ENCODE results near the gene ARMS2. TPM values are rescaled to one million over a fixed set of nuclear protein-coding genes. Genes with fewer than 3 reads are reported as not detected.

Gene ARMS2
- total and polyA plus RNA-seq, 9 donors, result not detected

DNA sequence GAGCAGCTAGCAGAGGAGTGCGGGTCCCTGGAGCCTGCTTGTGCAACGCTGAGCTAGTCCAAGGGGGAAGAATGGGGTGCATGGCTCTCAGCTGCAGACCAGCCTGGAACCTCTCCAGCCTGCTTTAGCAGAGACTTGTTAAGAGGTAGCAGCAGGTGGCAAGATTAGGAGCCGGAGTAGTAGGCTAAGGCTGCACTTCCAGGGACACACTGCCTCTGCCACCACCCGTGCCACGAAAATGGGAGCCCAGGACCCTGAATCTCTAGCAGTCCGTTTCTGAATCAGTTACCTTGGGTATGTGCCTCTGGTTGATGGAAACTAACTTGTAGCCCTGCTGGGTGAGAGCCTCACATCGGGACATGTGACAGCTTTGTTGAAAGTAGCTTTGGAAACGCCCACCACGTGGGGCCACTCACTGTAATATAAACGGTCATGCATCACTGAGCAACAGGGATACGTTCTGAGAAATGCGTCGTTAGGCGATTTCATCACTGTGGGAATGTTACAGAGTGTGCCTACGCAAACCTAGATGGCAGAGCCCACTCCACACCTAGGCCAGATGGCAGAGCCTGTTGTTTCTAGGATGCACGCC lies 32.8 kb downstream of the ARMS2 start:
- DNase-seq, result peak in 1 of 5 donors; percentile 11
- Histone ChIP-seq H3K27me3 (no peaks in the 10 kb centered on the region), H3K9me3 (no peaks in the 10 kb centered on the region), H3K36me3 (no peaks in the 10 kb centered on the region), H3K4me3 (no peak overlapping the region), H3K27ac (no peak overlapping the region), H3K4me1 (ENCODE audit: insufficient read depth) (peaks cover 32% of the 10 kb centered on the region)
- intact Hi-C loops (cut with DNase I), result no loop called here
- TF ChIP-seq, protein P1, sequence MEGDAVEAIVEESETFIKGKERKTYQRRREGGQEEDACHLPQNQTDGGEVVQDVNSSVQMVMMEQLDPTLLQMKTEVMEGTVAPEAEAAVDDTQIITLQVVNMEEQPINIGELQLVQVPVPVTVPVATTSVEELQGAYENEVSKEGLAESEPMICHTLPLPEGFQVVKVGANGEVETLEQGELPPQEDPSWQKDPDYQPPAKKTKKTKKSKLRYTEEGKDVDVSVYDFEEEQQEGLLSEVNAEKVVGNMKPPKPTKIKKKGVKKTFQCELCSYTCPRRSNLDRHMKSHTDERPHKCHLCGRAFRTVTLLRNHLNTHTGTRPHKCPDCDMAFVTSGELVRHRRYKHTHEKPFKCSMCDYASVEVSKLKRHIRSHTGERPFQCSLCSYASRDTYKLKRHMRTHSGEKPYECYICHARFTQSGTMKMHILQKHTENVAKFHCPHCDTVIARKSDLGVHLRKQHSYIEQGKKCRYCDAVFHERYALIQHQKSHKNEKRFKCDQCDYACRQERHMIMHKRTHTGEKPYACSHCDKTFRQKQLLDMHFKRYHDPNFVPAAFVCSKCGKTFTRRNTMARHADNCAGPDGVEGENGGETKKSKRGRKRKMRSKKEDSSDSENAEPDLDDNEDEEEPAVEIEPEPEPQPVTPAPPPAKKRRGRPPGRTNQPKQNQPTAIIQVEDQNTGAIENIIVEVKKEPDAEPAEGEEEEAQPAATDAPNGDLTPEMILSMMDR (IDR thresholded peaks at IDR 0.05), result no peak
- no peak for TF ChIP-seq EP300 (IDR thresholded peaks at IDR 0.05)
- no peak for TF ChIP-seq POLR2A (IDR thresholded peaks at IDR 0.05)
- 79 to 81% (median 80%) methylated on average over 16 of the region's 16 CpGs for WGBS, 3 donors

DNA sequence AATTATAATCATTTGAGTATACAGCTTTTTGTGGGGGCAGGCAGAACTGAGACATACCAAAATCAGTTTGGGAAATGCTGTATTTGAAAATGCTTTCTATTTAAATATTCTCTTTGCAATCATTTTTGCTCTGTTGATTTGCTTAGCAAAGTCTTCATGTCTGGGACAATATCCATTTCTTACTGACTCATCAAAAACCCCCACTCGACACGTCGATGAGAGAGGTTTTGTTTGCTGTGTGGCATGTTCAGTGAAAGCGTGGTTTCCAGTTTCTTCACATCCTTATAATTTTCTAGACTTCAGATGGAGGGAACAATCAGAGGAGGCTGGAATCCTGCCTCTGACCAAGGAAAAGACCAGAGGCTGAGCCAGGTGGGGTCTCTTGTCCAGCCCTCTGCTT lies 35.8 kb downstream of the ARMS2 start:
- intact Hi-C loops (cut with DNase I), result no loop called here
- TF ChIP-seq, protein P1 (IDR thresholded peaks at IDR 0.05), result no peak
- no peak for TF ChIP-seq EP300 (IDR thresholded peaks at IDR 0.05)
- TF ChIP-seq POLR2A (IDR thresholded peaks at IDR 0.05), result no peak
- Histone ChIP-seq H3K4me1 (ENCODE audit: insufficient read depth) (peaks cover 29% of the 10 kb centered on the region), H3K9me3 (no peaks in the 10 kb centered on the region), H3K36me3 (no peaks in the 10 kb centered on the region), H3K27ac (peak overlapping the region in 1 of 2 donors; percentile 55), H3K4me3 (no peak overlapping the region), H3K27me3 (no peaks in the 10 kb centered on the region)
- WGBS, 3 donors, result 35 to 46% (median 38%) methylated on average over 4 of the region's 4 CpGs
- no peak for DNase-seq

DNA sequence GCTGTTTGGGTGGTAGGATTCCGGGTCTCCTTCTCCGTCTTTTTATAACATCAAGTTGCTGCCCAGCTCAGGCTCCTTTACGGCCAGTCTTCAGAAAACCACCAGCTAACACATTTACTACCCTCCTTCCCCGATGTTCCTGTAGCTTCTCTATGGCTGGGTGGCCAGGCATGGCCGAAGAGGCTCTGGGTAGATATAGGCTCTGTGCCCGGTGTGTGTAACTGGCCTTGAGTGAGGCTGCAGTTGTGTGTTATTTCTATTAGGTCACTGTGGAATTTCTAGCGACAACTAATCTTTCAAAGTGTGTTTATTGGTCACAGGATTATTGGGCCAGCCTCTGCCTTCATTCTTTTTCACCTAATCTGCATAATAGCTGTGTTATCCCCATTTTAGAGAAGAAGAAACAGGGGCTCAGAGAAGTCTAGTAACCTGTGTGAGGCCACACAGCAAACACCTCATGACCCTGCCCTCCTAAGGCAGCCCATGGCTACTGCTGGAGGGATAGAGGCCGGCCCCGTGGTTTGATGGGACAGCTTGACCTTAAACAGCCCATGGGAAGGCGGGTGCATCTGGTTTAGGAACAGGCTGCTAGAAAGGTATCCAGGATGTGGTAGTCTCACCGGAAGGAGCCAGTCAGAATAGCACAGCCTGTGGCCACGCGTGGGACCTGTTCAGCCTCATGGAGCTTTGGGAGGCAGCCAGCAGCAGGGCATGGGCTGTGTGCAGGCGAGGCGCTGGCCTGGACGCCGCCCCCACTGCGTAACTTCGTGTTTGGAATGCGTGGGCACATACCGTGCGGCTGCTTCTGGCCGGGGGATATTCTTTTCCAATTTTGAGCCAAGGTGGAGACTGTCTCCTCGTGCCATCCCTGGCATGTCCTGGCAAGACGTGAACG lies 36.6 kb downstream of the ARMS2 start:
- intact Hi-C loops (cut with DNase I), result no loop called here
- Histone ChIP-seq H3K4me1 (ENCODE audit: insufficient read depth) (peaks cover 23% of the 10 kb centered on the region), H3K27ac (peak overlapping the region in 1 of 2 donors; percentile 55), H3K4me3 (no peak overlapping the region), H3K27me3 (no peaks in the 10 kb centered on the region), H3K36me3 (no peaks in the 10 kb centered on the region), H3K9me3 (no peaks in the 10 kb centered on the region)
- TF ChIP-seq POLR2A (IDR thresholded peaks at IDR 0.05), result no peak
- no peak for TF ChIP-seq EP300 (IDR thresholded peaks at IDR 0.05)
- TF ChIP-seq, protein P1 (IDR thresholded peaks at IDR 0.05), result no peak
- peak; percentile 46 to 79 (median 68) for DNase-seq
- 20 to 31% (median 29%) methylated on average over 26 of the region's 26 CpGs for WGBS, 3 donors

DNA sequence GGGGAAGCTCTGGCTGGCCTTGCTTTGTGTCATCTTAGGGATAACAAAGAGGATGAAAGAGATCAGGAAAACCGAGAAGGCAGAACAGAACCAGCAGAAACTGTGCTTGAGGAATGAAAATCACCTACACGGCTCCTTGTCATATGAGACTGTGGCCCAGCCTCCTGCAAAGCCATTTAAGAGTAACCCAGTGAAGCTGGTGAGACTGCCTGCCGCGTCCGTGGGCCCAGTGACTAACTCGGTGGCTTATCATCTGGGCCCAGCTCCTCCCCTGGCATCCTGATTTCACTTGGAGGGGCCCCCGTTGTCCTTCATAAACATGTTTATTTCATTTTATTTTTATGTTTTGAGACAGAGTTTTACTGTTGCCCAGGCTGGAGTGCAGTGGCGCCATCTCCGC lies 37.6 kb downstream of the ARMS2 start:
- H3K9me3 ChIP-seq, result no peaks in the 10 kb centered on the region
- DNase-seq, result no peak

More for the DNA sequence above, 37.6 kb downstream of the ARMS2 start:
- H3K4me1 ChIP-seq (ENCODE audit: insufficient read depth), result peaks cover 18% of the 10 kb centered on the region
- peak overlapping the region in 1 of 2 donors; percentile 55 for H3K27ac ChIP-seq
- intact Hi-C loops (cut with DNase I), result no loop called here
- H3K27me3 ChIP-seq, result no peaks in the 10 kb centered on the region
- TF ChIP-seq, protein P1 (IDR thresholded peaks at IDR 0.05), result no peak
- no peak for TF ChIP-seq POLR2A (IDR thresholded peaks at IDR 0.05)
- TF ChIP-seq EP300 (IDR thresholded peaks at IDR 0.05), result no peak
- H3K4me3 ChIP-seq, result no peak overlapping the region
- no peaks in the 10 kb centered on the region for H3K36me3 ChIP-seq
- WGBS, 3 donors, result 38 to 41% (median 39%) methylated on average over 9 of the region's 9 CpGs

Data from ovary (tissue), 9 donors.